GM21529 (cell line): ENCODE data around the gene TNNI3K.

Experiments used
- ATAC-seq: cut with Tn5 transposase; IDR thresholded peaks from one replicate; pipeline ENCODE4 v1.9.1; 2021; ENCODE audit not compliant: unreplicated experiment

The TNNI3K gene

GRCh38 chr1:74429580-74429979, 194.4 kb downstream of the TNNI3K start:
- ATAC-seq = no peak

- ATAC-seq = no peak
Measured at GRCh38 chr1:74430342-74430934, 195.3 kb downstream of the TNNI3K start.

GRCh38 chr1:74431531-74431930, 196.3 kb downstream of the TNNI3K start:
- no peak for ATAC-seq

GRCh38 chr1:74432325-74432724, 197.1 kb downstream of the TNNI3K start:
- ATAC-seq = no peak

GRCh38 chr1:74434321-74434720, 199.1 kb downstream of the TNNI3K start:
- no peak for ATAC-seq

GRCh38 chr1:74436078-74436477, 200.9 kb downstream of the TNNI3K start:
- no peak for ATAC-seq

GRCh38 chr1:74437035-74437434, 201.8 kb downstream of the TNNI3K start:
- ATAC-seq = no peak

GRCh38 chr1:74452035-74452434, 216.8 kb downstream of the TNNI3K start:
- no peak for ATAC-seq

- ATAC-seq = no peak
Measured at GRCh38 chr1:74453277-74453676, 218.1 kb downstream of the TNNI3K start.

- ATAC-seq = no peak
Measured at GRCh38 chr1:74455390-74455789, 220.2 kb downstream of the TNNI3K start.

- no peak for ATAC-seq
Measured at GRCh38 chr1:74457253-74457652, 222.1 kb downstream of the TNNI3K start.

GRCh38 chr1:74463333-74463988, 228.3 kb downstream of the TNNI3K start:
- peak; percentile 90 for ATAC-seq

GRCh38 chr1:74464037-74464436, 228.8 kb downstream of the TNNI3K start:
- ATAC-seq = no peak

- no peak for ATAC-seq
Measured at GRCh38 chr1:74465193-74465681, 230.1 kb downstream of the TNNI3K start.

GRCh38 chr1:74467786-74468377, 232.7 kb downstream of the TNNI3K start:
- no peak for ATAC-seq

GRCh38 chr1:74468982-74469603, 233.9 kb downstream of the TNNI3K start:
- no peak for ATAC-seq

- no peak for ATAC-seq
Measured at GRCh38 chr1:74470251-74470650, 235.1 kb downstream of the TNNI3K start.

- no peak for ATAC-seq
Measured at GRCh38 chr1:74470936-74471335, 235.7 kb downstream of the TNNI3K start.

- no peak for ATAC-seq
Measured at GRCh38 chr1:74471470-74471869, 236.3 kb downstream of the TNNI3K start.

GRCh38 chr1:74474585-74474984, 239.4 kb downstream of the TNNI3K start:
- ATAC-seq = no peak

GRCh38 chr1:74478979-74479378, 243.8 kb downstream of the TNNI3K start:
- no peak for ATAC-seq

- no peak for ATAC-seq
Measured at GRCh38 chr1:74480068-74480467, 244.9 kb downstream of the TNNI3K start.
